ENCODE data around the gene GPC6.

Gene GPC6

DNA sequence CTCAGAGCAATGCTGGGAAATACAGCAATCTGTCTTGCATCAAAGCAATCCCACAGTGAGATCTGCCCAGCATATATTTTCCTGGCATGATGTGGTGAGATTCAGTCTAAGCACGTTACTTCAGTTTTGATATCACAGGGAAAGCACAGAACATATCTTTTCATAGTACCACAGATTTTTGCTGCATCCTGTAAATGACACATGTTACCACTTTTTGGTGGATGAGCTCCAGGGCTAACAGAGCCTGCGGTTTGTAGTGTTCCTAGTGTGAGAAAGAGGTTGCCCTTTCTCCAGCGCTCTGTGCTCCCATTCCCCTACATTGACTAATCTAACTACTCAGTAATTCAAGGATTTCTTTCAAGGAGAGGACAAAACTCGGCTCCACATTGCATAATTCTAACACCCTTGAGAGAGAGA, 409.0 kb downstream of the GPC6 start:
- Histone ChIP-seq H3K79me2 (ENCODE audit: insufficient read depth, low read length) (no peaks in the 10 kb centered on the region), H4K20me1 (ENCODE audit: low read depth, low read length) (no peaks in the 10 kb centered on the region), H3K4me2 (ENCODE audit: low read depth, low read length, poor library complexity, severe bottlenecking) (no peak overlapping the region), H3F3A (ENCODE audit: insufficient read depth) (no peaks in the 10 kb centered on the region), H3K9ac (ENCODE audit: low read length) (no peak overlapping the region), H3K27me3 (ENCODE audit: low read length) (no peaks in the 10 kb centered on the region), H3K27ac (ENCODE audit: low read depth, low read length) (no peak overlapping the region), H3K9me3 (ENCODE audit: insufficient read depth, low read length) (no peaks in the 10 kb centered on the region), H3K9me2 (replicated peaks; ENCODE audit: insufficient read depth, low read length) (no peaks in the 10 kb centered on the region), H2AFZ (ENCODE audit: low read depth, low read length, severe bottlenecking) (no peak overlapping the region), H3K36me3 (ENCODE audit: low read length) (no peaks in the 10 kb centered on the region), H3K4me3 (ENCODE audit: insufficient read depth, low read length, poor library complexity, severe bottlenecking) (no peak overlapping the region)
- TF ChIP-seq EZH2phosphoT487 (conservative IDR thresholded peaks at IDR 0.05; ENCODE audit: low read length): no peak
- TF ChIP-seq, protein P1, sequence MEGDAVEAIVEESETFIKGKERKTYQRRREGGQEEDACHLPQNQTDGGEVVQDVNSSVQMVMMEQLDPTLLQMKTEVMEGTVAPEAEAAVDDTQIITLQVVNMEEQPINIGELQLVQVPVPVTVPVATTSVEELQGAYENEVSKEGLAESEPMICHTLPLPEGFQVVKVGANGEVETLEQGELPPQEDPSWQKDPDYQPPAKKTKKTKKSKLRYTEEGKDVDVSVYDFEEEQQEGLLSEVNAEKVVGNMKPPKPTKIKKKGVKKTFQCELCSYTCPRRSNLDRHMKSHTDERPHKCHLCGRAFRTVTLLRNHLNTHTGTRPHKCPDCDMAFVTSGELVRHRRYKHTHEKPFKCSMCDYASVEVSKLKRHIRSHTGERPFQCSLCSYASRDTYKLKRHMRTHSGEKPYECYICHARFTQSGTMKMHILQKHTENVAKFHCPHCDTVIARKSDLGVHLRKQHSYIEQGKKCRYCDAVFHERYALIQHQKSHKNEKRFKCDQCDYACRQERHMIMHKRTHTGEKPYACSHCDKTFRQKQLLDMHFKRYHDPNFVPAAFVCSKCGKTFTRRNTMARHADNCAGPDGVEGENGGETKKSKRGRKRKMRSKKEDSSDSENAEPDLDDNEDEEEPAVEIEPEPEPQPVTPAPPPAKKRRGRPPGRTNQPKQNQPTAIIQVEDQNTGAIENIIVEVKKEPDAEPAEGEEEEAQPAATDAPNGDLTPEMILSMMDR (IDR thresholded peaks at IDR 0.05; ENCODE audit: insufficient read depth, low read length, poor library complexity, severe bottlenecking): no peak

DNA sequence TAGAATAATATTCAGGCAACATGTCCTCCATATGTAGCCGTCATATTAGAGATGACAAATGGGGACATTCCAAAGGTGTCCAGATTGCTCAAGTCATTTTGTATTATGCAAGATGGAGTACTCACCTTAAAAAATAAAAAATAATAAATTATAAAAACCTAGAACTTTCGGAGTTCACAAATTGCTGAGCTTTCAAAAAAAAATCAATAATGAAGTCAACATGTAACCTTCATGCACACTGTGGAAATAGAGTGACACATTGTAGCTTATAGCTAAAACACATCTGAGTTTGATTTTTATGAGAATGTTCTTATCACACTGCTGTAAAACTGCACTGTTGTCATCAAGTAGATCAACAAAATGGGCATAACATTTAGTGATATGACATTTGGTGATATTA, 411.2 kb downstream of the GPC6 start:
- no peak overlapping the region for H2AFZ ChIP-seq (ENCODE audit: low read depth, low read length, severe bottlenecking)
- no peaks in the 10 kb centered on the region for H3K9me3 ChIP-seq (ENCODE audit: insufficient read depth, low read length)
- H3K36me3 ChIP-seq (ENCODE audit: low read length): no peaks in the 10 kb centered on the region
- H3K9ac ChIP-seq (ENCODE audit: low read length): no peak overlapping the region
- H3K79me2 ChIP-seq (ENCODE audit: insufficient read depth, low read length): no peaks in the 10 kb centered on the region
- no peak for TF ChIP-seq EZH2phosphoT487 (conservative IDR thresholded peaks at IDR 0.05; ENCODE audit: low read length)
- TF ChIP-seq, protein P1 (IDR thresholded peaks at IDR 0.05; ENCODE audit: insufficient read depth, low read length, poor library complexity, severe bottlenecking): no peak
- no peak overlapping the region for H3K4me2 ChIP-seq (ENCODE audit: low read depth, low read length, poor library complexity, severe bottlenecking)
- H3K9me2 ChIP-seq (replicated peaks; ENCODE audit: insufficient read depth, low read length): no peaks in the 10 kb centered on the region
- no peak overlapping the region for H3K4me3 ChIP-seq (ENCODE audit: insufficient read depth, low read length, poor library complexity, severe bottlenecking)
- no peaks in the 10 kb centered on the region for H4K20me1 ChIP-seq (ENCODE audit: low read depth, low read length)
- H3F3A ChIP-seq (ENCODE audit: insufficient read depth): no peaks in the 10 kb centered on the region
- H3K27me3 ChIP-seq (ENCODE audit: low read length): no peaks in the 10 kb centered on the region
- no peak overlapping the region for H3K27ac ChIP-seq (ENCODE audit: low read depth, low read length)

DNA sequence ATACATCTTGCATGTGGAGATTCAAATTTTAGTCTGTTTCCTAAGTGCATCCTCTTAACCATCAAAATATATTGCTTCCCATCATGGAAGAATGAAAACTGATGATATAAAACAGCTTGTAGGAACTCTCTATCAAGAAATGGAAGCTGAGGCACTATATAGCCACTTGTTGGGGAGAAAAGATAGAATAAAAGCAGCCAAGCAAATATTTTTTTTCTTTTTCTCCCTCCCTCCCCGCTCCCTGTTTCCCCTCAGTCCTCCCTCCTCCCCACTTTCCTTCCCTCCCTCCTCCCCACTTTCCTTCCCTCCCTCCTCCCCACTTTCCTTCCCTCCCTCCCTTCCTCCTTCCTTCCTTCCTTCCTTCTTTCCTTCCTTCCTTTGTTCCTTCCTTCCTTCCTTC, 413.8 kb downstream of the GPC6 start:
- H3K79me2 ChIP-seq (ENCODE audit: insufficient read depth, low read length): no peaks in the 10 kb centered on the region
- H3K36me3 ChIP-seq (ENCODE audit: low read length): no peaks in the 10 kb centered on the region
- H3F3A ChIP-seq (ENCODE audit: insufficient read depth): no peaks in the 10 kb centered on the region
- H3K9ac ChIP-seq (ENCODE audit: low read length): no peak overlapping the region
- no peaks in the 10 kb centered on the region for H3K9me3 ChIP-seq (ENCODE audit: insufficient read depth, low read length)
- no peaks in the 10 kb centered on the region for H3K9me2 ChIP-seq (replicated peaks; ENCODE audit: insufficient read depth, low read length)
- H3K4me3 ChIP-seq (ENCODE audit: insufficient read depth, low read length, poor library complexity, severe bottlenecking): no peak overlapping the region
- no peak for TF ChIP-seq EZH2phosphoT487 (conservative IDR thresholded peaks at IDR 0.05; ENCODE audit: low read length)
- TF ChIP-seq, protein P1 (IDR thresholded peaks at IDR 0.05; ENCODE audit: insufficient read depth, low read length, poor library complexity, severe bottlenecking): no peak
- H3K27ac ChIP-seq (ENCODE audit: low read depth, low read length): no peak overlapping the region
- H4K20me1 ChIP-seq (ENCODE audit: low read depth, low read length): no peaks in the 10 kb centered on the region
- H2AFZ ChIP-seq (ENCODE audit: low read depth, low read length, severe bottlenecking): no peak overlapping the region
- no peaks in the 10 kb centered on the region for H3K27me3 ChIP-seq (ENCODE audit: low read length)
- no peak overlapping the region for H3K4me2 ChIP-seq (ENCODE audit: low read depth, low read length, poor library complexity, severe bottlenecking)
